Measurements from ENCODE around the gene CHMP6.

GRCh38 chr17:80977172-80977571 is 14.5 kb upstream of the CHMP6 start:
- TF ChIP-seq POLR2A (IDR thresholded peaks at IDR 0.05; ENCODE audit: extremely low read depth, insufficient read length) (no peak), MAX (IDR thresholded peaks at IDR 0.05; ENCODE audit: low read depth, low read length) (no peak)

Measured in NB4 (cell line).